Fibroblast of skin of back (primary cell): ENCODE measurements around the gene CAB39.

Experiments used
- DNase-seq: peaks from one replicate; pipeline ENCODE4 v3.0.0-alpha.2; 2013

CAB39 gene

GRCh38 chr2:230864605-230865306, 152.1 kb downstream of the CAB39 start, which contains the start of gene ITM2C:
Gene ITM2C (plus strand): TSS chr2:230864942. CDS start chr2:230865026, 84 bp downstream.
- peak; percentile 76 for DNase-seq

GRCh38 chr2:230865307-230865765, 152.7 kb downstream of the CAB39 start:
- DNase-seq = peak; percentile 19

- peak; percentile 58 for DNase-seq
Measured at GRCh38 chr2:230865766-230866755, 153.4 kb downstream of the CAB39 start.

DNA sequence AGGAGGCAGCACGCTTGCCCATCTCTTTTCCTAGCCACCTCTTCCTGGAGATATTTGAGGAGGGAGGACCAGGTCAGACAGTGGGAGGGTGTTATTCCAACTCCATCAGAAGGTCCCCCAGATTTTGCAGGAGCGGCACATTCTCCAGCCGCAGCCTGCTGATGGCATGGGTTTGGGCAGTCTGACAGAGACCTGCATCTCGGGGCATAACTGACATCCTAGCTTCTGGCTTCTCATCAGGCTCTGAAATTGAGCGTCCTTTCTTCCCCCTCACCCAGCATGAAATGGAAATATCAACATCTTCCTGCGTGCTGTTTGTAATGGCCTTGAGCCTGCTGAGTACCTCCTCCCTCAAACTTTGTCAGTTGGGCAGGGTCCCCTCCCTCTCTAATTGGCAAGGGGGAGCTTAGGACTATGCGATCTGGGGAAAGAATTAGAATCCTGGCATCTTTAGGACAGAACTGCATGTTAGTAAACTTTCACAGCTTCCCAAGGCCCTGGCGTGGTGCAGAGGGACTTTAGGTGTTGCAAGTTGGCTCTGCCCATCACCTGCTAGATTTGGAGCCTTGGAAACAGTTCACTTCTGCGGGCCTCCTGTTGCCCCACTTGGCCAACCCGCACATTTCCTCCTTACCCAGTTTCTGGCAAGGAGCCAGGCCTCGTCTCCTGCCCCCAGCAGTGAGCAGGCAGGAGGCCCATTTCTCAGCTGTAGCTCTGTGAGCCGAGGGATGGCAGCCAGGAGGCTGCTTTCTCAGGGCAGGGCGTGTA, 154.3 kb downstream of the CAB39 start:
- DNase-seq = peak; percentile 59

DNA sequence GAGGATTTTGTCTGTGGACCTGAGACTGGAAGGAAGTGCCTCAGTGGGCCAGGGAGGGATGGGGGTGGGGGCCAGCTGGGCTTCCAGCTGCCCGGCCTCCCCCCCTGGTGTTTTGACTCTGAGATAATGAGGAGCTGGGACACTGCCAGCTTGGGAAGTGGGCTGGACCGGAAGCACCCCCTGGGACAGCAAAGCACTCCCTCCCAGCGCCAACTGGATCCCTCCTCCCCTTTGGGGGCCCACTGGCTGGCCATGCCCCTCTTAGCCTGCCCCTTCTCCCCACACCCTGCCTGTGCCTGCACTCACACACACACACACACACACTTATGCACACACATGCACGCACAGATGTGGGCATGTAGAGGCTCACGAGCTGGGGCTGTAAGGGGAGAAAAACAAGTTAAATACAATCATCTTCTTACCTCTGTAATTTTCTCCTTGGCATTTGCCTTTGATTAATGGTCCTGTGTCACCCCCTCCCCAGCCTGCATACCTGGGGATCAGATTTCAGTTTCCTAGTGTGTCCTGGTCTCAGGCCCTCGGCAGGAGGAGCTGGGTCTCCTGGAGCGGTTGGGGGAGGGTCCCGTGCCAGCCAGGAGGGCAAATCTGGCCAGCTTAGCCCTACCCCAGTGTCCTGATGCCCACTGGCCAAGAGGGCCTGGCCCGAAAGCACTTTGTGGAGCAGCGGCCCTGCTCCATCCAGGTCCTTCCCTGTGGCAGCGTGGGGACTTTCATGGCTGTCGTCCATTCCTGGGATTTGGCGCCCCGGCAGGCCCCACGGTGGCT, 155.7 kb downstream of the CAB39 start:
- no peak for DNase-seq

DNA sequence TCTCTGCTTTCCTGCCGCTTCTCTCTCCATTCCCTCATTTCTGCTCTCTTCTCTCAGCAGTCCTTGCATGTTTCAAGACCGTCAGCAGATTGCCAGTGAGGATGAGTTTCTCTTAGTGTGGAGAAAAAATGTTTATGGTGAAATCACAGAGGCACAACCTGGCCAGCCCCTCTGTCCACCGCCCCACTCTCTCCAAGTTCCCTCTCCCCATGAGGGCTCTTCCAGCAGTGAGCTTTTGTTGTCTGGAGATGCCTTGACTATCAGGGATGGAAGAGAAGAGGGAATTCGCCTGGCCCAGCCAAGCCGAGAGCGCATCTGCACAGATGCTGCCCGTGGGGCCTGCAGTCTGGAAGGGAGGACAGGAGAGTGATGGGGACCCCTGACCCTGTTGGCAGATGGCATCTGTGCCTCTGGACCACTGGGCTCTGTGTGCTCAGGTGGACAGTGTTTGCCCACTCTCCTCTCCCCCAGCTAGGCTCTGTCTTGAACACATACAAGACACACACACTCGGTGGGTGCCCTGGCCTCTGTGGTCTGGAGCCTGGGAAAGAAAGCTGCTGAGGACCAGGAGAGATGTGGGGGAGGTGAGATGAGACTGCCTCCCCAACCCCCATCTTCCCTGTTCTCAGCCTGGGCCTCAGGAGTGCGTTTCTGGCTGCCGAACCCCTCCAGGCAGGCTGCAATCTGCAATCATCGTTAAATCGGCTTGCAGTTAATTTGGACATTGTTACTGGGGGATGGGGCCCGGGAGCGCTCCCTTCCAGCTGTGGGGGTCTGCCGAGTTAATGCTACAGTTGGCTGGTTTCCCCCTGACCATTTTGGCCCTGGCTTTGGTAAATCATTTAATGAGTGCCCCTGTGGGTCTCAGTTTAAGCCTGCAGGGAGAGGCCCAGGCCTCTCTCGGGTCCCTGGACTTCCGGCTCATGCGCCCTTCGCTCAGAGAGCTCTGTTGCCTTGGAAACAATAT, 156.6 kb downstream of the CAB39 start:
- DNase-seq = no peak

DNA sequence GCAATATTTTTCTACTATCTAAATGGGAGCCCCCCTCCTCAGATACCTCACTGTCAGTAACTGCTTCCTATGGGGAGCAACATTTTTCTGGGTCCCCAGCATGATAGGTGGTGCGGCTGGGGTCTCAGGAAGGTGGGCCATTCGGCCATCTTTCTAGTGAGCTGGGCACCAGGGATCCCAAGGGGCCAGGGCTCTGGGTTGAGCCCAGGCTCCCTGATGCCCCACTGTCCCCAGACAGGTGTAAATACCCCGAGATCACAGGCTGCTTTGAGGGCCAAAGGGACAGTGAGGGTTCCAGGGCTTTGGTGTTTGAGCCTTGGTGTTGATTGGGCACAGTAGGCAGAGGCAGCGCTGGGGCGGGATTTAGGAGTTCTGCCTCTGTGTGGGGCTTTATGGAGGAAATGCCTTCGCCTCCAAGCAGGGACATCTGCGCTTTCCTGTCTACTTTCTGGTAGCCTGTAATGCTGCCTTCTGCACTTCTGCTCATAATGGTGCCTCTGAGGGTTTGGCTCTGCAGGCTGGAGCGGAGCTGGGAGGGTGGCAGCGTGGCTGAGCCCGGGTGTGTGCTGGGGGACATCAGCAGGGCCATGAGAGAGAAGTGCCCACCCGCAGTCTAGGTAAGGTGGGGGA, 157.4 kb downstream of the CAB39 start:
- DNase-seq = no peak
